Measurements from ENCODE around the gene SPTBN5.

SPTBN5 gene

GRCh38 chr15:41852736-41853590 is 40.9 kb downstream of the SPTBN5 start:
- intact Hi-C loops (cut with DNase I), result no loop called here
- no peak for DNase-seq

GRCh38 chr15:41851755-41852370 is 42.0 kb downstream of the SPTBN5 start:
- intact Hi-C loops (cut with DNase I), result no loop called here
- DNase-seq, result no peak

- DNase-seq, result no peak
- intact Hi-C loops (cut with DNase I), result no loop called here
These were observed 42.7 kb downstream of the SPTBN5 start for GRCh38 chr15:41851167-41851523.

GRCh38 chr15:41850482-41851166 is 43.2 kb downstream of the SPTBN5 start:
- intact Hi-C loops (cut with DNase I), result no loop called here
- no peak for DNase-seq

GRCh38 chr15:41849861-41850260 is 44.0 kb downstream of the SPTBN5 start:
- no peak for DNase-seq
- intact Hi-C loops (cut with DNase I), result no loop called here

- no peak for DNase-seq
- intact Hi-C loops (cut with DNase I), result no loop called here
These were observed 44.6 kb downstream of the SPTBN5 start for GRCh38 chr15:41849204-41849603.

GRCh38 chr15:41848631-41849030 is 45.2 kb downstream of the SPTBN5 start:
- no peak for DNase-seq
- intact Hi-C loops (cut with DNase I), result no loop called here

- no peak for DNase-seq
- intact Hi-C loops (cut with DNase I), result no loop called here
These were observed 45.9 kb downstream of the SPTBN5 start for GRCh38 chr15:41847981-41848380.

- DNase-seq, result no peak
- intact Hi-C loops (cut with DNase I), result no loop called here
These were observed 46.6 kb downstream of the SPTBN5 start for GRCh38 chr15:41847206-41847605.

GRCh38 chr15:41844814-41845213 is 49.0 kb downstream of the SPTBN5 start:
- no peak for DNase-seq
- intact Hi-C loops (cut with DNase I), result no loop called here

- intact Hi-C loops (cut with DNase I), result no loop called here
- no peak for DNase-seq
These were observed 50.3 kb downstream of the SPTBN5 start for GRCh38 chr15:41843571-41843970.

GRCh38 chr15:41842229-41842628 is 51.6 kb downstream of the SPTBN5 start:
- no peak for DNase-seq
- intact Hi-C loops (cut with DNase I), result no loop called here

GRCh38 chr15:41841131-41841530 is 52.7 kb downstream of the SPTBN5 start:
- intact Hi-C loops (cut with DNase I), result no loop called here
- no peak for DNase-seq

- intact Hi-C loops (cut with DNase I), result no loop called here
- DNase-seq, result no peak
These were observed 53.2 kb downstream of the SPTBN5 start for GRCh38 chr15:41840673-41841072.

- intact Hi-C loops (cut with DNase I), result no loop called here
- no peak for DNase-seq
These were observed 53.9 kb downstream of the SPTBN5 start for GRCh38 chr15:41839781-41840491.

- intact Hi-C loops (cut with DNase I), result no loop called here
- DNase-seq, result no peak
These were observed 55.4 kb downstream of the SPTBN5 start, which contains the start of gene PLA2G4B for GRCh38 chr15:41838400-41838897. Gene PLA2G4B, plus strand, starts transcription at chr15:41838847. Its CDS starts 67 bp downstream, at chr15:41838914.

GRCh38 chr15:41836713-41837454 is 57.0 kb downstream of the SPTBN5 start:
- no peak for DNase-seq
- intact Hi-C loops (cut with DNase I), result no loop called here

GRCh38 chr15:41836073-41836472 is 57.8 kb downstream of the SPTBN5 start:
- intact Hi-C loops (cut with DNase I), result no loop called here
- DNase-seq, result no peak

- no peak for DNase-seq
- intact Hi-C loops (cut with DNase I), result no loop called here
These were observed 59.8 kb downstream of the SPTBN5 start for GRCh38 chr15:41834096-41834495.

- DNase-seq, result no peak
- intact Hi-C loops (cut with DNase I), result no loop called here
These were observed 61.0 kb downstream of the SPTBN5 start for GRCh38 chr15:41832875-41833274.

All from posterior cingulate gyrus (tissue), 11 donors.